GM12874 (cell line): Measurements from ENCODE around the gene MAPKAP1.

ENCODE experiments used
- CTCF ChIP-seq: IDR thresholded peaks from 2 replicates; pipeline ENCODE4 v1.5.1; 2011; ENCODE audit warnings: low read depth, mild to moderate bottlenecking, control low read depth, low read length, moderate library complexity; ENCODE audit not compliant: insufficient read depth

The MAPKAP1 gene

GRCh38 chr9:125492719-125493118 lies 214.3 kb downstream of the MAPKAP1 start:
- no peak for TF ChIP-seq CTCF

- no peak for TF ChIP-seq CTCF
These were observed 219.2 kb downstream of the MAPKAP1 start for GRCh38 chr9:125487842-125488241.

- TF ChIP-seq CTCF, result no peak
These were observed 220.4 kb downstream of the MAPKAP1 start for GRCh38 chr9:125486576-125486975.

GRCh38 chr9:125486152-125486508 lies 220.9 kb downstream of the MAPKAP1 start:
- TF ChIP-seq CTCF, result no peak

- TF ChIP-seq CTCF, result no peak
These were observed 221.4 kb downstream of the MAPKAP1 start for GRCh38 chr9:125485471-125486151.

- no peak for TF ChIP-seq CTCF
These were observed 222.4 kb downstream of the MAPKAP1 start for GRCh38 chr9:125484350-125485282.

GRCh38 chr9:125483697-125484096 lies 223.3 kb downstream of the MAPKAP1 start:
- TF ChIP-seq CTCF, result no peak
